H9 (cell line): Measurements from ENCODE around the gene ARNT2. TPM values are rescaled to one million over a fixed set of nuclear protein-coding genes. Genes with fewer than 3 reads are reported as not detected.

Experiments
- DNase-seq: peaks from one replicate; pipeline ENCODE4 v3.0.0-alpha.2; 2017
- H2AFZ ChIP-seq: one replicate; pipeline ENCODE4 v1.6.1; 2013; ENCODE audit warnings: mild to moderate bottlenecking, low read length, control low read depth, moderate library complexity
- H2AK5ac ChIP-seq: 2 replicates; pipeline ENCODE4 v1.6.1; 2013; ENCODE audit warnings: low read length, control low read depth, mixed read lengths; ENCODE audit not compliant: insufficient read length
- H2BK120ac ChIP-seq: one replicate; pipeline ENCODE4 v1.6.1; 2013; ENCODE audit warnings: low read depth, mild to moderate bottlenecking, low read length, control low read depth, inconsistent platforms; ENCODE audit not compliant: poor library complexity, severe bottlenecking
- H2BK12ac ChIP-seq: 2 replicates; pipeline ENCODE4 v1.6.1; 2013; ENCODE audit warnings: low read length, control low read depth, mixed read lengths, low read depth; ENCODE audit not compliant: insufficient read length
- H2BK15ac ChIP-seq: 2 replicates; pipeline ENCODE4 v1.6.1; 2013; ENCODE audit warnings: low read depth, low read length, control low read depth
- H2BK20ac ChIP-seq: one replicate; pipeline ENCODE4 v1.6.1; 2013; ENCODE audit warnings: low read depth, mild to moderate bottlenecking, low read length, control low read depth, inconsistent platforms; ENCODE audit not compliant: poor library complexity, severe bottlenecking
- H2BK5ac ChIP-seq: 2 replicates; pipeline ENCODE4 v1.6.1; 2013; ENCODE audit warnings: low read length, control low read depth, mixed read lengths; ENCODE audit not compliant: insufficient read length
- H3K14ac ChIP-seq: 2 replicates; pipeline ENCODE4 v1.6.1; 2013; ENCODE audit warnings: low read length, control low read depth; ENCODE audit not compliant: insufficient read depth
- H3K18ac ChIP-seq: 2 replicates; pipeline ENCODE4 v1.6.1; 2013; ENCODE audit warnings: low read depth, mild to moderate bottlenecking, mixed read lengths, low read length, control low read depth; ENCODE audit not compliant: insufficient read length
- H3K23ac ChIP-seq: 2 replicates; pipeline ENCODE4 v1.6.1; 2013; ENCODE audit warnings: low read length, control low read depth, mixed read lengths, low read depth; ENCODE audit not compliant: insufficient read length
- H3K23me2 ChIP-seq: 2 replicates; pipeline ENCODE4 v1.6.1; 2013; ENCODE audit warnings: low read depth, mild to moderate bottlenecking, mixed read lengths, low read length, control low read depth; ENCODE audit not compliant: insufficient read length, poor library complexity, severe bottlenecking
- H3K27ac ChIP-seq: 2 replicates; pipeline ENCODE4 v1.5.1; 2013; ENCODE audit warnings: low read length, control low read depth, mixed read lengths, low read depth; ENCODE audit not compliant: insufficient read length
- H3K27me3 ChIP-seq: 2 replicates; pipeline ENCODE4 v1.6.1; 2013; ENCODE audit warnings: low read length, control low read depth, inconsistent platforms; ENCODE audit not compliant: insufficient read depth
- H3K4ac ChIP-seq: 2 replicates; pipeline ENCODE4 v1.6.1; 2013; ENCODE audit warnings: low read depth, mild to moderate bottlenecking, control low read depth, inconsistent platforms, low read length, moderate library complexity
- H3K4me1 ChIP-seq: 2 replicates; pipeline ENCODE4 v1.6.1; 2013; ENCODE audit warnings: low read length, control low read depth, inconsistent platforms; ENCODE audit not compliant: insufficient read depth
- H3K4me2 ChIP-seq: 2 replicates; pipeline ENCODE4 v1.6.1; 2013; ENCODE audit warnings: low read length, control low read depth, mixed read lengths; ENCODE audit not compliant: insufficient read length, insufficient read depth
- H3K56ac ChIP-seq: 2 replicates; pipeline ENCODE4 v1.6.1; 2013; ENCODE audit warnings: low read depth, mild to moderate bottlenecking, mixed read lengths, low read length, control low read depth; ENCODE audit not compliant: insufficient read length
- H3K79me1 ChIP-seq: 2 replicates; pipeline ENCODE4 v1.6.1; 2013; ENCODE audit warnings: low read depth, mild to moderate bottlenecking, moderate library complexity, low read length, control low read depth, inconsistent platforms; ENCODE audit not compliant: insufficient read depth, poor library complexity, severe bottlenecking
- H3K79me2 ChIP-seq: 2 replicates; pipeline ENCODE4 v1.6.1; 2013; ENCODE audit warnings: low read length, control low read depth, inconsistent platforms; ENCODE audit not compliant: insufficient read depth
- H3K9ac ChIP-seq: 2 replicates; pipeline ENCODE4 v1.6.1; 2013; ENCODE audit warnings: low read length, control low read depth, mixed read lengths; ENCODE audit not compliant: insufficient read length; ENCODE audit errors: extremely low read depth
- H3K9me3 ChIP-seq: one replicate; pipeline ENCODE4 v1.6.1; 2013; ENCODE audit warnings: low read depth, low read length, inconsistent platforms; ENCODE audit not compliant: control insufficient read depth
- H3T11ph ChIP-seq: one replicate; pipeline ENCODE4 v1.6.1; 2013; ENCODE audit warnings: mild to moderate bottlenecking, low read length, control low read depth, inconsistent platforms
- H4K20me1 ChIP-seq: one replicate; pipeline ENCODE4 v1.6.1; 2013; ENCODE audit not compliant: control insufficient read depth, insufficient read length, insufficient read depth
- H4K5ac ChIP-seq: 2 replicates; pipeline ENCODE4 v1.6.1; 2013; ENCODE audit warnings: low read depth, mild to moderate bottlenecking, mixed read lengths, low read length, control low read depth; ENCODE audit not compliant: insufficient read length
- H4K8ac ChIP-seq: replicated peaks from 2 replicates; pipeline ENCODE4 v1.6.1; 2013; ENCODE audit warnings: low read length, control low read depth, mixed read lengths, low read depth; ENCODE audit not compliant: insufficient read length
- H4K91ac ChIP-seq: 2 replicates; pipeline ENCODE4 v1.6.1; 2013; ENCODE audit warnings: low read depth, mild to moderate bottlenecking, moderate library complexity, mixed read lengths, low read length, control low read depth; ENCODE audit not compliant: insufficient read length
- H3K27ac Mint-ChIP-seq, 3 experiments: 2 replicates in 2 of 3; 3 replicates in 1 of 3; pipeline ENCODE4 v1.8.0; 2020 to 2021; ENCODE audit warnings: mixed read lengths in 3 of 3, mild to moderate bottlenecking in 1 of 3, moderate library complexity in 1 of 3
- H3K27me3 Mint-ChIP-seq: 2 replicates; pipeline ENCODE4 v1.8.0; 2021; ENCODE audit warnings: low read depth, mild to moderate bottlenecking, moderate library complexity, mixed read lengths
- H3K36me3 Mint-ChIP-seq, 3 experiments: 2 replicates in 2 of 3; 3 replicates in 1 of 3; pipeline ENCODE4 v1.8.0; 2020 to 2021; ENCODE audit warnings: low read depth in 3 of 3, mixed read lengths in 3 of 3; ENCODE audit not compliant: insufficient read depth in 1 of 3
- H3K4me1 Mint-ChIP-seq, 2 experiments: 2 replicates each; pipeline ENCODE4 v1.8.0; 2020; ENCODE audit warnings: mixed read lengths in 2 of 2
- H3K4me3 Mint-ChIP-seq, 2 experiments: 2 replicates in 1 of 2; 3 replicates in 1 of 2; pipeline ENCODE4 v1.8.0; 2020 to 2021; ENCODE audit warnings: mild to moderate bottlenecking in 2 of 2, mixed read lengths in 2 of 2, moderate library complexity in 1 of 2
- H3K9me3 Mint-ChIP-seq, 2 experiments: 2 replicates in 1 of 2; 3 replicates in 1 of 2; pipeline ENCODE4 v1.8.0; 2020; ENCODE audit warnings: mild to moderate bottlenecking in 2 of 2, mixed read lengths in 2 of 2, moderate library complexity in 1 of 2
- WGBS: extraction: QIAGEN DNeasy Blood & Tissue Kit; methylation state at CpG from one replicate; pipeline ENCODE4 v1.1.7; 2013; ENCODE audit warnings: missing lambda C conversion rate, low lambda C conversion rate, mixed read lengths; ENCODE audit not compliant: insufficient read length; ENCODE audit errors: extremely low coverage; 5-methylcytosine and 5-hydroxymethylcytosine counted together
- total RNA-seq: library from RNA; stranded (reverse); gene quantifications from 2 replicates; pipeline ENCODE4 v1.2.1, GENCODE V29; 2021
- TF ChIP-seq, protein P1 (sequence below): fragments of 200-600 bp; sonication (generic); conservative IDR thresholded peaks from 3 replicates; pipeline ENCODE4 v1.8.0; 2021; ENCODE audit warnings: antibody characterized with exemption, mild to moderate bottlenecking

The ARNT2 gene
- total RNA-seq, 1 experiment from 2014 or later, result 10.5 TPM

DNA sequence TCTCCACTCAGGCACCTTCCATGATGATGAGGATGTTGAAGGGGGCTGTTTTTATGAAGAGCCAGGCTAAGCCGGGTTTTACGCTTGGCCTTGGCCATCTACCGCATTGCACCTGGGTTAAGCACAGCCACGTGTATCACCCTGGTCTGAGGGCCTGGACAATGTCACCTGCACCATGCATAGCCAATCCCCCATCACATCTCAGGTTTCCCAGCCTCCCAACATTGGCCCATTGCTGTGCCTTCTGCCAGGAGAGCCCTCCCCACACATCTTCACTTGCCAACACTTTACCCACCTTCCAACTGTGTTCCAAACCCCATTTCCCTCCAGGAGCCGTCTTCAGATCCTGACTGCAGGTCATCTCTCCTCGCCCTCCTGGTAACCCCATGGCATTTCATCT is 155.6 kb downstream of the ARNT2 start:
- no peaks in the 10 kb centered on the region for H3K79me1 ChIP-seq
- peaks cover 0 to 20% (median 11%) of the 10 kb centered on the region in 3 experiments; a peak in 6 of 7 replicates for H3K36me3 Mint-ChIP-seq
- H3K27ac ChIP-seq, result no peak overlapping the region
- H4K91ac ChIP-seq, result no peak overlapping the region
- DNase-seq, result no peak
- no peak overlapping the region for H4K5ac ChIP-seq
- no peak overlapping the region for H2BK12ac ChIP-seq
- H3K23ac ChIP-seq, result no peak overlapping the region
- H3K4me2 ChIP-seq, result no peak overlapping the region
- no peaks in the 10 kb centered on the region for H3K9me3 Mint-ChIP-seq
- no peaks in the 10 kb centered on the region for H3K79me2 ChIP-seq
- no peak overlapping the region for H2AFZ ChIP-seq
- H3K56ac ChIP-seq, result no peak overlapping the region
- no peaks in the 10 kb centered on the region for H3K23me2 ChIP-seq
- no CpG with 5 or more reads among the region's 6 CpGs for WGBS
- no peak overlapping the region for H2BK5ac ChIP-seq
- no peak overlapping the region for H3K9ac ChIP-seq
- no peak overlapping the region for H4K8ac ChIP-seq
- no peaks in the 10 kb centered on the region for H3K27me3 Mint-ChIP-seq
- H3K4me3 Mint-ChIP-seq, result no peak overlapping the region
- H3T11ph ChIP-seq, result no peak overlapping the region
- H3K18ac ChIP-seq, result no peak overlapping the region
- H3K4me1 Mint-ChIP-seq, result peaks cover 11 to 12% of the 10 kb centered on the region in 2 experiments
- H3K4me1 ChIP-seq, result no peaks in the 10 kb centered on the region
- H2BK120ac ChIP-seq, result no peak overlapping the region
- H4K20me1 ChIP-seq, result no peaks in the 10 kb centered on the region
- no peak overlapping the region for H2BK15ac ChIP-seq
- no peak overlapping the region for H2AK5ac ChIP-seq
- TF ChIP-seq, protein P1, sequence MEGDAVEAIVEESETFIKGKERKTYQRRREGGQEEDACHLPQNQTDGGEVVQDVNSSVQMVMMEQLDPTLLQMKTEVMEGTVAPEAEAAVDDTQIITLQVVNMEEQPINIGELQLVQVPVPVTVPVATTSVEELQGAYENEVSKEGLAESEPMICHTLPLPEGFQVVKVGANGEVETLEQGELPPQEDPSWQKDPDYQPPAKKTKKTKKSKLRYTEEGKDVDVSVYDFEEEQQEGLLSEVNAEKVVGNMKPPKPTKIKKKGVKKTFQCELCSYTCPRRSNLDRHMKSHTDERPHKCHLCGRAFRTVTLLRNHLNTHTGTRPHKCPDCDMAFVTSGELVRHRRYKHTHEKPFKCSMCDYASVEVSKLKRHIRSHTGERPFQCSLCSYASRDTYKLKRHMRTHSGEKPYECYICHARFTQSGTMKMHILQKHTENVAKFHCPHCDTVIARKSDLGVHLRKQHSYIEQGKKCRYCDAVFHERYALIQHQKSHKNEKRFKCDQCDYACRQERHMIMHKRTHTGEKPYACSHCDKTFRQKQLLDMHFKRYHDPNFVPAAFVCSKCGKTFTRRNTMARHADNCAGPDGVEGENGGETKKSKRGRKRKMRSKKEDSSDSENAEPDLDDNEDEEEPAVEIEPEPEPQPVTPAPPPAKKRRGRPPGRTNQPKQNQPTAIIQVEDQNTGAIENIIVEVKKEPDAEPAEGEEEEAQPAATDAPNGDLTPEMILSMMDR, result no peak
- no peaks in the 10 kb centered on the region for H3K27me3 ChIP-seq
- no peak overlapping the region for H3K14ac ChIP-seq
- no peak overlapping the region for H3K4ac ChIP-seq
- no peaks in the 10 kb centered on the region for H3K9me3 ChIP-seq
- peak overlapping the region in 1 of 3 experiments; percentile 32; a peak in 1 of 7 replicates for H3K27ac Mint-ChIP-seq
- no peak overlapping the region for H2BK20ac ChIP-seq
